Colon (tissue), 2 donors: ENCODE results near the gene GRHL1.
"Not testable (repeated sequence)": the region's sequence is repeated elsewhere in the genome, so short reads cannot be mapped to it uniquely, and the experiment has no call there.

ENCODE experiments used
- FAIRE-seq: peaks from 2 replicates; lab custom pipeline; 2012; peaks lifted over from hg19 to GRCh38; lab: Jason Lieb, UNC
- donor health status: control.
- donor health status: control.

The GRHL1 gene

GRCh38 chr2:10009811-10010781 is 58.6 kb downstream of the GRHL1 start:
- FAIRE-seq, result no peak

DNA sequence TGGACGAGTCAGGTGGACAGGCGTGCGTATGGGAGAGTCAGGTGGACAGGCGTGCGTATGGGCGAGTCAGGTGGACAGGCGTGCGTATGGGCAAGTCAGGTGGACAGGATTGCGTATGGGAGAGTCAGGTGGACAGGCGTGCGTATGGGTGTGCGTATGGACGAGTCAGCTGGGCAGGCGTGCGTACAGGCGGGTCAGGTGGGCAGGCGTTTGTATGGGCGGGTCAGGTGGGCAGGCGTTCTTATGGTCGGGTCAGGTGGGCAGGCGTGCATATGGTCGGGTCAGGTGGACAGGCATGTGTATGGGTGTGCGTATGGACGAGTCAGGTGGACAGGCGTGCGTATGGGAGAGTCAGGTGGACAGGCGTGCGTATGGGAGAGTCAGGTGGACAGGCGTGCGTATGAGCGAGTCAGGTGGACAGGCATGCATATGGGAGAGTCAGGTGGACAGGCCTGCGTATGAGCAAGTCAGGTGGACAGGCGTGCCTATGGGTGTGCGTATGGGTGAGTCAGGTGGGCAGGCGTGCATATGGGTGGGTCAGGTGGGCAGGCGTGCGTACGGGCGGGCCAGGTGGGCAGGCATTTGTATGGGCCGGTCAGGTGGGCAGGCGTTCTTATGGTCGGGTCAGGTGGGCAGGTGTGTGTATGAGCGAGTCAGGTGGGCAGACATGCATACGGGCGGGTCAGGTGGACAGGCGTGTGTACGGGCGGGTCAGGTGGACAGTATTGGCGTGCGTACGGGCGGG is 59.5 kb downstream of the GRHL1 start:
- not testable (repeated sequence) for FAIRE-seq

DNA sequence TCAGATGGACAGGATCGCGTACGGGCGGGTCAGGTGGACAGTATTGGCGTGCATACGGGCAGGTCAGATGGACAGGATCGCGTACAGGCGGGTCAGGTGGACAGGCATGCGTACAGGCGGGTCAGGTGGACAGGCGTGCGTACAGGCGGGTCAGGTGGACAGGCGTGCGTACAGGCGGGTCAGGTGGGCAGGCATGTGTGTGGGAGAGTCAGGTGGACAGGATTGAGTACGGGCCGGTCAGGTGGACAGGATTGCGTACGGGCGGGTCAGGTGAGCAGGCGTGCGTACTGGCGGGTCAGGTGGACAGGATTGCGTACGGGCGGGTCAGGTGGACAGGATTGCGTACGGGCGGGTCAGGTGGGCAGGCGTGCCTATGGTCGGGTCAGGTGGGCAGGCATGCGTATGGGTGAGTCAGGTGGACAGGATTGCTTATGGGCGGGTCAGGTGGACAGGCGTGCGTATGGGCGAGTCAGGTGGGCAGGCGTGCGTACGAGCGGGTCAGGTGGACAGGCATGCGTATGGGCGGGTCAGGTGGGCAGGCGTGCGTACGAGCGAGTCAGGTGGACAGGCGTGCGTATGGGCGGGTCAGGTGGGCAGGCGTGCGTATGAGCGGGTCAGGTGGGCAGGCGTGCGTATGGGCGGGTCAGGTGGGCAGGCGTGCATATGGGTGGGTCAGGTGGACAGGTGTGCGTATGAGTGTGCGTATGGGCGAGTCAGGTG is 60.3 kb downstream of the GRHL1 start:
- not testable (repeated sequence) for FAIRE-seq

- not testable (repeated sequence) for FAIRE-seq
Observed at GRCh38 chr2:10012366-10012962, 61.0 kb downstream of the GRHL1 start.

DNA sequence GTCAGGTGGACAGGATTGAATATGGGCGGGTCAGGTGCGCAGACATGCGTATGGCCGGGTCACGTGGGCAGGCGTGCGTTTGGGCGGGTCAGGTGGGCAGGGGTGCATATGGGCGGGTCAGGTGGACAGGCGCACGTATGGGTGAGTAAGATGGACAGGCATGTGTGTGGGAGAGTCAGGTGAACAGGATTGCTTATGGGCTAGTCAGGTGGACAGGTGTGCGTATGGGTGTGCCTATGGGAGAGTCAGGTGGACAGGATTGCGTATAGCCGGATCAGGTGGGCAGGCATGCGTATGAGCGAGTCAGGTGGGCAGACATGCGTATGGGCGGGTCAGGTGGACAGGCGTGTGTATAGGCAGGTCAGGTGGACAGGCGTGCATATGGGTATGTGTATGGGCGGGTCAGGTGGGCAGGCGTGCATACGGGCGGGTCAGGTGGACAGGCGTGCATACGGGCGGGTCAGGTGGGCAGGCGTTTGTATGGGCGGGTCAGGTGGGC is 61.5 kb downstream of the GRHL1 start:
- no peak for FAIRE-seq

DNA sequence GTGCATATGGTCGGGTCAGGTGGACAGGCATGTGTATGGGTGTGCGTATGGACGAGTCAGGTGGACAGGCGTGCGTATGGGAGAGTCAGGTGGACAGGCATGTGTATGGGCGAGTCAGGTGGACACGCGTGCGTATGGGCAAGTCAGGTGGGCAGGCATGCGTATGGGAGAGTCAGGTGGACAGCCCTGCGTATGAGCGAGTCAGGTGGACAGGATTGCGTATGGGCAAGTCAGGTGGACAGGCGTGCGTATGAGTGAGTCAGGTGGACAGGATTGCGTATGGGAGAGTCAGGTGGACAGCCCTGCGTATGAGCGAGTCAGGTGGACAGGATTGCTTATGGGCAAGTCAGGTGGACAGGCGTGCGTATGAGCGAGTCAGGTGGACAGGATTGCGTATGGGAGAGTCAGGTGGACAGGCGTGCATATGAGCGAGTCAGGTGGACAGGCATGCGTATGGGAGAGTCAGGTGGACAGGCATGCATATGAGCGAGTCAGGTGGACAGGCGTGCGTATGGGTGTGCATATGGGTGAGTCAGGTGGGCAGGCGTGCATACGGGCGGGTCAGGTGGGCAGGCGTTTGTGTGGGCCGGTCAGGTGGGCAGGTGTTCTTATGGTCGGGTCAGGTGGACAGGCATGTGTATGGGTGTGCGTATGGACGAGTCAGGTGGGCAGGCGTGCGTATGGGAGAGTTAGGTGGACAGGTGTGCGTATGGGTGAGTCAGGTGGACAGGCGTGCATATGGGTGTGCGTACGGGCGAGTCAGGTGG is 62.3 kb downstream of the GRHL1 start:
- not testable (repeated sequence) for FAIRE-seq

DNA sequence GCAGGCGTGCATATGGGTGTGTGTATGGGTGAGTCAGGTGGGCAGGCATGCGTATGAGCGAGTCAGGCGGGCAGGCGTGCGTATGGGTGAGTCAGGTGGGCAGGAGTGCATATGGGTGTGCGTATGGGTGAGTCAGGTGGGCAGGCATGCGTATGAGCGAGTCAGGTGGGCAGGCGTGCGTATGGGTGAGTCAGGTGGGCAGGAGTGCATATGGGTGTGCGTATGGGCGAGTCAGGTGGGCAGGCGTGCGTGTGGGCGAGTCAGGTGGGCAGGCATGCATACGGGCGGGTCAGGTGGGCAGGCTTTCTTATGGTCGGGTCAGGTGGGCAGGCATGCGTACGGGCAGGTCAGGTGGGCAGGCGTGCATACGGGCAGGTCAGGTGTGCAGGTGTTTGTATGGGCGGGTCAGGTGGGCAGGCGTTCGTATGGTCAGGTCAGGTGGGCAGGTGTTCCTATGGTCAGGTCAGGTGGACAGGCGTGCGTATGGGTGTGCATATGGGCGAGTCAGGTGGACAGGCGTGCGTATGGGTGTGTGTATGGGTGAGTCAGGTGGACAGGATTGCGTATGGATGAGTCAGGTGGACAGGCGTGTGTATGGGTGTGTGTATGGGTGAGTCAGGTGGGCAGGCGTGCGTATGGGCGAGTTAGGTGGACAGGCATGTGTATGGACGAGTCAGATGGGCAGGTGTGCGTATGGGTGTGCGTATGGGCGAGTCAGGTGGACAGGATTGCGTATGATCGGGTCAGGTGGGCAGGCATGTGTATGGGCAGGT is 63.1 kb downstream of the GRHL1 start:
- FAIRE-seq, result no peak

DNA sequence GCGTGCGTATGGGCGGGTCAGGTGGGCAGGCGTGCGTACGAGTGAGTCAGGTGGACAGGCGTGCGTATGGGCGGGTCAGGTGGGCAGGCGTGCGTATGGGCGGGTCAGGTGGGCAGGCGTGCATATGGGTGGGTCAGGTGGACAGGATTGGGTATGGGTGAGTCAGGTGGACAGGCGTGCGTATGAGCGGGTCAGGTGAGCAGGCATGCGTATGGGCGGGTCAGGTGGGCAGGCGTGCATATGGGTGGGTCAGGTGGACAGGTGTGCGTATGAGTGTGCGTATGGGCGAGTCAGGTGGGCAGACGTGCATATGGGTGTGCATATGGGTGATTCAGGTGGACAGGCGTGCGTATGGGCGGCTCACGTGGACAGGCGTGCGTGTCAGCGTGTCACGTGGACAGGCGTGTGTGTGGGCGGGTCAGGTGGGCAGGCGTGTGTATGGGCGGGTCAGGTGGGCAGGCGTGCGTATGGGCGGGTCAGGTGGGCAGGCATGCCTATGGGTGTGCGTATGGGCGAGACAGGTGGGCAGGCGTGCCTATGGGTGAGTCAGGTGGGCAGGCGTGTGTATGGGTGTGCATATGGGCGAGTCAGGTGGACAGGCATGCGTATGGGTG is 64.0 kb downstream of the GRHL1 start:
- FAIRE-seq, result not testable (repeated sequence)

DNA sequence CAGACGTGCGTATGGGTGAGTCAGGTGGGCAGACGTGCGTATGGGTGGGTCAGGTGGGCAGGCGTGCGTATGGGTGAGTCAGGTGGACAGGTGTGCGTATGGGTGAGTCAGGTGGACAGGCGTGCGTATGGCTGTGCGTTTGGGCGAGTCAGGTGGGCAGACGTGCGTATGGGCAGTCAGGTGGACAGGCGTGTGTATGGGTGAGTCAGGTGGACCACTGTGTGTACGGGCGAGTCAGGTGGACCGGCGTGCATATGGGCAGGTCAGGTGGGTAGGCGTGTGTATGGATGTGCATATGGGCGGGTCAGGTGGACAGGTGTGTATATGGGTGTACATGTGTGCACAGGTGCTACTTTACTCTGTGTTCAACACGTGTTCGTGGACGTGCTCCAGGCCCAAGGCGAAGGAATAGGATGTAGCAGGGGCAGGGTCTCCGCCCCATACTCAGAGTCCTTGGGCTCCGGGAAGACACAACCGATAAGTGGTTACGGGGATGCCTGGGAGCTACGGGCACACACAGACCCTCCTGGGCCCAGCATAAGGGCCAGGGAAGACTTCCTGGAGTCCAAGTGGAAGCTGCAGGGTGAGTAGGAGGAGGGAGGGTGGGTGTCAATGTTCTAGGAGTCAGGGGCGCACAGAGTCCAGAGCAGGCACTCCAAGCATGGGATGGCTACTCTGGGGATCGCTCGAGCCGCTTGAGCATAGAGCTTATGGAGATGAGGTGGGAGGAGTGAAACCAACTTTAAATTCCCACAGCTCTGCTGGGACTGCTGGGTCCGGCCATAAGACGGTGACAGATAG is 64.7 kb downstream of the GRHL1 start:
- no peak for FAIRE-seq

GRCh38 chr2:10016802-10017258 is 65.3 kb downstream of the GRHL1 start:
- no peak for FAIRE-seq

DNA sequence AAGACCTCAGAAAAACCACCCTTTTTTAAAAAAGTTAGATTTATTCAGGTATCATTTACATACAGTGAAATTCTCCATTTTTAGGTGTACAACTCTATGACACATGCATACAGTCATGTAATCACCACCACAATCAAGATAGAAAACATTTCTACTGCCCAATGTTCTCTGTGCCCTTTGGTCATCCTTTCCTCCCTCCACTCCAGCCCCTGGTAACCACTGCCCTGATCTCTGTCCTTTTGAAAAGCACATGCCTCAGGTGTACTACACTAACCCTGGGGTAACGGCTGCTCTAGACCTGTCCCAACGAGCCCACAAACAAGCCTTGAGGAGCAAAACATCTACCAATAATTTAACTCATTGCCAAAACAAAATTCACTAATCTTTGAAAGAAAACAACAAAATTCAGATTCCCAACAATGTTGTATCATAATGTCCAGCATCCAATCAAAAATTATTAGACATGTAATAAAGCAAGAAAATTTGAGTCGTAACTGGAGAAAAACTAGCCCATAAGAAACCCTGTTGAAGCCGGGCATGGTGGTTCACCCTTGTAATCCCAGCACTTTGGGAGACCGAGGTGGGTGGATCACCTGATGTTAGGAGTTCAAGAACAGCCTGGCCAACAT is 65.9 kb downstream of the GRHL1 start:
- no peak for FAIRE-seq

DNA sequence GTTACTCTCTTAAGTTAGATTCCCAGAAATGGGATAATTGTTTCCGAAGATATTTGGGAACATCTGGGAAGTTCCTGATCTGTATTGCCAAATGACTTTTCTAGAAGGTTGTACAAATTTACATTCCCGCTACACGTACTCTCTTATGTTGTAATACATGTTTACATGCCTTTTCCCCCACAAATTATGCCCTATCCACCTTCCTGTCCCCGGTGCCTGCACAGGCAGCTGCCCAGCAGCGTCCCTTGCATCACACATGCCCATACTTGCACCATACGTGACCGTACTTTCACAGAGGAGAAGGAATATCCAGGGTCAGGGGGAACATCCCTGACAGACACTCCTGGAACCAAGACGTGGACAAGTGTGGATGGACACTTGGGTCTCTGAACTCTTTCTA is 67.7 kb downstream of the GRHL1 start:
- FAIRE-seq, result no peak

- FAIRE-seq, result no peak
Observed at GRCh38 chr2:10019602-10020400, 68.3 kb downstream of the GRHL1 start.

GRCh38 chr2:10022041-10022421 is 70.5 kb downstream of the GRHL1 start:
- no peak for FAIRE-seq

- no peak for FAIRE-seq
Observed at GRCh38 chr2:10022445-10022844, 71.0 kb downstream of the GRHL1 start.

DNA sequence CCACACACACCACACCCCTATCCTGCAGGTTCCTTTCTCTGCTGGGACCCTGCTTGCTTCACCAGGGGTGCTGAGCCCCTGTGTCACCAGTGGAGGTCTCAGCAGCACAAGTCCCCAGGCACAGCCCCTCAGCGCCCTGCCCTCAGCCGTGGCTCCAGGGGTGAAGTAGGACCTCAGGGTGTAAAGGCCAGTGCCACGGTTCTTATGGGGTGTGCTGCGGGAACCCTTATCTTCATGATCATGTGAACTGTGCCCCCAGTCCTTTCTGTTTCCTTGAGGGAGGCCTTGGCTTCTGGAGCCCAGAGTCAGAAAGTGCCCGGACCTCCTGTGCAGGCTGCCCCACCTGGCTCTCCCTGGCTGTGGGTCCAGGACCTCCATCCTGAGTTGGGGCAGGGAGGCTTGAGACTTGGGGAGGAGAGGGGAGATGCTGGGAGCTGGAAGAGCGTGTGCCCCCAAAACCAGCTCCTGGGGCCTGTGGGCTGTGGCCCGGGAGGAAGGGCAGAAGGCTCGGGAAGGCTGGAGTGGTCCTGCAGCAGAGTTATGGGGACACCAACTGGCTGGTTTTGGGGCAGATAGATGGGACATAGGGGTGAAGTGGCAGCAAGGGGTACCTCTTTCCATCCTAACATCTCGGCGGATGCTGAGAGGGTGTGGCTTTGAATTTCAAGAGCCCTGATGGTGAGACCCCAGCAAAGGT is 71.6 kb downstream of the GRHL1 start:
- FAIRE-seq, result no peak
